HT1080 (cell line): ENCODE results near the gene MCF2. TPM values are rescaled to one million over a fixed set of nuclear protein-coding genes. Genes with fewer than 3 reads are reported as not detected.

ENCODE experiments used
- DNase-seq: peaks from one replicate; pipeline ENCODE4 v3.0.0-alpha.2; 2015; ENCODE audit warnings: low read depth
- small RNA-seq: library from RNA; depleted of rRNA; stranded (forward); fragments of <200 nt; gene quantifications from one replicate; pipeline ENCODE3, GENCODE V24; 2014
- total RNA-seq: library from RNA; depleted of rRNA; stranded (reverse); fragments of >200 nt; shearing (Covaris generic); gene quantifications from 2 replicates; pipeline ENCODE4 v1.2.3, GENCODE V29; 2014; rRNA removed

Gene MCF2
- total RNA-seq, 1 experiment from 2014 or later, result 0.26 TPM

DNA sequence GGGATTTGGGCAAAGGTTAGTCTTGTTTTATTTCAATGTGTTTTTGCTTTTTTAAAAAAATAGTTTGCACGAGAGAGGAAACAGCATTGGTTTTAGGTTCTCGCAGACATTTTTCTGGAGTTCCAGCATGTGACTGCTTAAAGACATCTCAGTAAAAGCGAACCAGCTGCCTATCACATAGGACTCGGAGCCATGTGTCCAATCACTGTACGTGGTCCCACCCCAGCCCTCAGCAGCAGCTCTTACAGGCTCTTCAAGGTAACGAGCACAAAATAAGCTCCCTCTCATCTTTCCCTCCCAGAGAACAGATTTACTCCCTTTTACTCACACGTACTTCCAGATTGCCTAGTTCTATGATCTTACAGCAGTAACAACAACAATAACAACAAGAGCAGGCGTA, 68.7 kb downstream of the MCF2 start:
- no peak for DNase-seq

DNA sequence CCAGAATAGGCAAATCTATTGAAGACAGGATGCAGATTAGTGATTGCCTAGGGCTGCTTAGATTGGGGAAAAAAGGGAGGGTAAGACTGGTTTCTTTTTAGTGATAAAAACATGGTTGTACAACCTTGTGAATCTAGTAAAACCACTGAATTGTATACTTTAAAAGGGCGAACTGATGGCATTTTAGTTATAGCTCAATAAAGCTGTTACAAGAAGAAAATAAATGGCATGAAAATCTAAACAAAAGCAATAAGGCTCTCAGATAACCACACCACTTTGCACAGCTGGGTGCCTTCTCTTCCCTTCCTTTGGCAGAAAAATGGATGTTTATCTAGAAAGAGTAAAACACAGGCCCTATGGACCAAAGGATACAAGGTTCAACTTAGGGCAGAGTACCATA, 107.9 kb downstream of the MCF2 start:
- no peak for DNase-seq

DNA sequence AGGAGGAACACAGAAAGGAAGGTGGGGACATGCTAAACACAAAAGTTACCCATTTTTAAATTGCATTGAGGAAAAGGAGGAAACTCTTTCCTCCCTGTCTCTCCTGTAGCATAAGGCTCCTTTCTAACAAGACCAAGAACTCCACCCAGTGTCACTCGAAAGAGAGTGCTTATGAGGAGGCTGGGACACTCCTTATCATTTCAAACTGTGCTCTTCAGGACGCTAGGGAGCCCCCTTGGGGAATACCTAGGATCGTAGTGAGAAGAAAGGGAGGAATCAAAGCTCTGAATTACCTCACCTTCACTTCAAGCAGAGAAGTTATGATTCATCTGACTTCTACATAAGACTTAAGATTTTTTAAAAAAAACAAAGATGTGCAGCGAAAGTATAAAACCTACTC, 111.9 kb downstream of the MCF2 start:
- no peak for DNase-seq

DNA sequence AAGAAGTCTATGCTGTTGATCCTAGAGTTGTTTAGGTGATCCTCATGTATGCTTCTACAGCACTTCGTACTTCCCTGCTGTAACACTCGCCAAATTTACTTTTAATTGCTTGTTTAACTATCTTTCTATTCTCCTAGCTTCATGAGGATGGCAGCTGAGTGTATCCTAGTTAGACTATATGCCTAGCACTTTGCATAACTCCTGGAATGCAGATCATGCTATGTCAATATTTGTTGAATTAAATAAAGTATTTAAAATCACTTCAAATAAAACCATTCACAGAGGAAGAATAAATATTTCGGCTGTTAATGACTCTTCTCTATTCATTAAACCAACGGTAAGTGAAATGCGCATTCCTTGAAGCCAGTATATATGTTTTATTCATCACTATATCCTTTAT, 122.4 kb downstream of the MCF2 start:
- DNase-seq, result no peak

DNA sequence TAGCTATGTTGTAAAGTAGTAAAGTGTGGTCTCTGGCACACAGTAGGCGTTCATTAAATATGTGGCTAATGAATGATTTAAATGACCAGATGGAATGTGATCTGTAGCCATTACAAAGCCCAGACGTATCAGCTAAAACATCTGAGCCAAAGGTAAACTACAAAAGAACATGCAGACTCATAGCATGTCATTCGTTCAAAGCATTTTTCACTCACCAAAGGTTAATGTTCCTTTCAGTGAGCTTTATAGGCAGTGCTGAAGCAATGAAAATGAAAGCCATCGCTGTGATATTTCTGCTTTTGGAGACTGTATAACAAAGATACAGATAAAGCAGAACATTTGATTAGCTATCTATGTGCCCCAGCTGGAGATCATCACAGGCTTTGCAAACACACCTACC, 126.9 kb downstream of the MCF2 start:
- no peak for DNase-seq

DNA sequence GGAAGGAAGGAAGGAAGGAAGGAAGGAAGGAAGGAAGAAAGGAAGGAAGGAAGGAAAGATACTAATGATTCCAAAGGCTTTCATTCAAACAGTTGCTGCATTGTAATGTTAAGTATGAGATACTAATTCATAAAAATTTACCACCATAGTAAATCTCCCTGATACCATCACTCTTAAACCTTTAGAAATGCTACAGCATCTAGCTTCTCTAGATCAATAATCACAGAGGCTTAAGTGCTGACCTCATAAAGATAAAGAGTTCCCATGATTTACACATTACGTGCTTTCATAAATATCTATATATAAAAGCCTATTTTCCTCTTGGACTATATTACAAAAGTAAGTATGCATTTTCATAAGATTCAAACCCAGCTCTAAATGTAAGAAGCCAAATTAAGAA, 141.0 kb downstream of the MCF2 start:
- DNase-seq, result no peak

DNA sequence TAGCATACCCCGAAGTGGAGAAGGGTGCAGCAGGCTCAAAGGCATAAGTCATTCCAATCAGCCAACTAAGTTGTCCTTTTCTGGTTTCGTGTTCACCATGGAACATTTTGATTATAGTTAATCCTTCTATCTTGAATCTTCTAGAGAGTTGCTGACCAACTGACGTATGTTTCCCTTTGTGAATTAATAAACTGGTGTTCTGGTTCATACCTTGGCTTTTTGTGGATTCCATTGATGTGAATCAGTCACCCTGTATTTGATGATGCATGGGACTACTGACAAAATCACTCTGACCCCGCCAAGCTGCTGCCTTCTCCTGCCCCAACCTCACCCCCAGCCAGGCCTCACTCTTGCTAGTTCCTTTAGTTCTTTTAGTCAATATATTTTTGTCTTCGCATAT, 144.7 kb downstream of the MCF2 start:
- peak; percentile 3 for DNase-seq

DNA sequence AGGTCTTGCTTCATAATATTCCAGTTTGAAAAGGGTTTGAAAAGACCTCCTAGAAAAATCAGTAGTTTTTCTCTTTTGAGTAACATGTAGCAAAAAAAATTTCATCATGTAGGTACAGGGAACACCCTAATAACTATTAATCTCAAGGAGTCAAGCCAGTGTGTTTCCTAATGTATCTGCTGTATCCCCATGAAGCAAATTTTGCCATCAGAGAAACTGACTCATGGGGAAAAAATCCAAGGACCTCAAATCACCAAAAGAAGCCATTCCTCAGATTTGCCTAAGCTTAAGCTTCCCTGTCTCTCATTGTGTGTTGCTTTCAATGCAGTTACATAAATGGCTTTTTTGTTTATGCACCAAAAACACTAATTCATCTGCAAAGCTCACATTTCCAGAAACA, 147.7 kb downstream of the MCF2 start:
- peak; percentile 14 for DNase-seq

DNA sequence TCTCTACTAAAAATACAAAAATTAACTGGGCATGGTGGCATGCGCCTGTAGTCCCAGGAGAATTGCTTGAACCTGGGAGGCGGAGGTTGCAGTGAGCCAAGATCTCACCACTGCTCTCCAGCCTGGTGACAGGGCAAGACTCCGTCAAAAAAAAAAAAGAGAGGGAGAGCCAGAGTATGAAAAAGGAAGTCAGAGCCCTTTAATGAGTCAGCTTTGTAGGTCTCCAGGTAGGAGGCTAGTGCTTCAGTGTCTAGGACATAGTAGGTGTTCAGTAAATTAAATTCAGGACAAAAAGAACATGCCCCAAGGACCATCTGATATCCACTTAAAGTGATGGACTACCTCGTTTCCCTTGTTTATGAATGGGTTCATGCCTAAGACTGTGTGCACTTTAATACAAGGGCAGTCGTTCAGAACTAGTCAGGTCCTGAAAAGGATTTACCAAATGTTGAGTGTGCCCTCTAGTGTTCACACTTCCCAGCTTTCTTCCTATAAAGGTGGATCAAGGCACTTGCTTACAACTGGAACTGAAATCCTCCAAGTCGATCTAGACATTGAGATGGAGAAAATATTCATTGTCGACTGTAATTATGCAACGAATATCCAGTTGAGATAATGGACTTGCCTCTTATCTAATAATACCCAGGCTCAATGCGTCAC, 148.5 kb downstream of the MCF2 start:
- peak; percentile 39 for DNase-seq

DNA sequence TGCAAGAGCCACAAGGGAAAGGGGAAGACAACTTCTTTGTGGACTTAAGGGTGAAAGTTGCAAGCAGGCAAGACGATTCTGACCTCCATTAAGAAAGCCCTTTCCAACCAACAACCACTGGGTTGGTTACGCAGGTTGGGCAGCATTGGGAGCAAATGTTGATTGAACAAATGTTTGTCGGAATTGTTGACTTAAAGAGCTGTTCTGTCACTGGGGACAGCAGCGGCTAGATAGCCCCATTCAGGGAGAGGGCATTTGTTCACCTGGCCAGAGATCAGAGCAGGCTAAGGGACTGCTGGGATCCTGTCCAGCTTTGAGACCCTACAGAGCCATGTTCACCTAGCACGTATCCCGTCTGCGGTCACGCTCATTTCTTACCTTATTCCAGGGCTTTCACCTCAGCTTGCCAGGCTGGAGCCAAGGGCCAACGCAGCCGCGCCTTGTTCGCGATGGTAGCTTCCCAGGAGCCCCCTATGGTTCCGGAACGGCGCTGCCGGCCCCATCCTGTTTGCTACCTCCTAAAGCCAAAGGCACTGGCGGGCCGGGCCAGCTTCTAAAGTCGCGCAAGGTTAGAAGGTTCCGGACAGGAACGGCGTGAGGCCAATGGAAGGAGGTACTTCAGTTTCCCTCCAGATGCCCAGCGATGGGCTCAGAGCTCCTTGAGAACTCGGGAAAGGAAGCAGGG, 152.8 kb downstream of the MCF2 start:
- no peak for DNase-seq

DNA sequence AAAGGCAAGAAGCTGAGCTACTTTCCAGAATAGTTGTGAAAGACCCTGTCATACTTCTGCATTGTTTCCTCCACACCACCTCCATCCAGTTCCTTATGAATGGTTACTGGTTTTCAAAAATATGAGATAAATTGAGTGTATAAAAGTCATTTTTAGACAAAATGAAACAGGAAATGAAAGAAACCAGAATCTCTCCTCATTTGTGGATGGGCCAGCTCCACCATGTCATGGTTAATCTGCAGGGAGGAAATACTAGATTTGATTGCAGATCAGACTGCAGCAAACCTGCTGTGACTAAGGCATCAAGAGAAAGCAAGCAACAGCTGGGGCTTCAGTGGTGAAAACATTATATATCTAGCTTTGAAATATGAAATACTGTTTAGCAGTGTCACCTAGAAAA, 153.6 kb downstream of the MCF2 start:
- DNase-seq, result no peak

DNA sequence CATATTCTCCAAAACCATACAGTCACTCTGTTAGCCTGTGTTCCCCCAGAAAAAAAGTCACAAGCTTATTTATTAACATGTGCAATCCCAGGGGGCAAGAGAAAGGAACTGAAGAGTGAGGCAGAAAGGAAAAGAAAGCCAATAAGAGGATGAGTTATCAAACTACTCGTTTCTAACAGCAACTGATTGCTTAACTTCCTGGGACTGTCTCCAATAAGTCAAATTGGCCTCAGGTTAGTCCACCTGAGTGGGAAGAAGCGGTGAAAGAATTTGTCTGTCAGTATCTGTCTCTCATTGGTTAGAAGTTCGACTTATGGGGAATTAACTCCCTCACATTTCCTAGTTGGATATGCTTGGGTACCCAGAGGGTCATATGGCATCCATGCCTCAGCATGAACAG, 163.4 kb downstream of the MCF2 start:
- no peak for DNase-seq

DNA sequence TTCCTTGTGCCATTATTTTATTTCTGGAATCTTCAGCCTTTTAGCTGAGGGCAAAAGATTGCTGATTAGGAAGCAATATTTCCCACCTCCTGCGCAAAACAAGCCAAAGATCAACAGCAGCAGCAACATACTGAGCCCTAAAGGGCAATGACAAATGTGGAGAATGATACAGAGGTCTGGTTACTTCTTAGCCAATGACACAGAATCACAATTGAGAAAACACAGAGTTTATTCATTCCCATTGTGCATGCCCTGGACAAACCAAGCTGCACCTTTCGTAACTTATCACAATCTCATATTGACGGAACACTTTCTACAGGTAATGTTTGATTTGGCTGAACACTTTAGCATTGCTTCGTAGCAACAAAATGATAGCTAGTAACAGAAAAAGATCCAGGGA, 164.0 kb downstream of the MCF2 start:
- no peak for DNase-seq

DNA sequence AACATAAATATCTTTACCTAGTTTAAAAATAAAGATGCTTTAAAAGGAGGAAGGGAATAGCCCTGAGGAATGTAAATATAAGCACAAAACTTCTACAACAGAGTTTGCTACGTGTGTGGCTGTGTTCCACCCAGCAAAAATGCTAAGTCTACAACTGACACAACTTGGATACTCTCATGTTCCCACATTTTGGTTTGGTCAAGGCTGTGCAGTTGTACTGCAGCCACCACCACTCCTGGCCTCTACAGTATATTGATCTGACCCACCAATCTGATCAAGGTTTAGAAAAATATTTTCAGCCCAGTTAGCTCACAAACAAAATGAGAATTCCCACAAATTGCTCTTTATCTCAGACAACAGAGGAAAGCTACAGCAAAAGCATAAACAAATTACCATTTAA, 165.3 kb downstream of the MCF2 start:
- no peak for DNase-seq

DNA sequence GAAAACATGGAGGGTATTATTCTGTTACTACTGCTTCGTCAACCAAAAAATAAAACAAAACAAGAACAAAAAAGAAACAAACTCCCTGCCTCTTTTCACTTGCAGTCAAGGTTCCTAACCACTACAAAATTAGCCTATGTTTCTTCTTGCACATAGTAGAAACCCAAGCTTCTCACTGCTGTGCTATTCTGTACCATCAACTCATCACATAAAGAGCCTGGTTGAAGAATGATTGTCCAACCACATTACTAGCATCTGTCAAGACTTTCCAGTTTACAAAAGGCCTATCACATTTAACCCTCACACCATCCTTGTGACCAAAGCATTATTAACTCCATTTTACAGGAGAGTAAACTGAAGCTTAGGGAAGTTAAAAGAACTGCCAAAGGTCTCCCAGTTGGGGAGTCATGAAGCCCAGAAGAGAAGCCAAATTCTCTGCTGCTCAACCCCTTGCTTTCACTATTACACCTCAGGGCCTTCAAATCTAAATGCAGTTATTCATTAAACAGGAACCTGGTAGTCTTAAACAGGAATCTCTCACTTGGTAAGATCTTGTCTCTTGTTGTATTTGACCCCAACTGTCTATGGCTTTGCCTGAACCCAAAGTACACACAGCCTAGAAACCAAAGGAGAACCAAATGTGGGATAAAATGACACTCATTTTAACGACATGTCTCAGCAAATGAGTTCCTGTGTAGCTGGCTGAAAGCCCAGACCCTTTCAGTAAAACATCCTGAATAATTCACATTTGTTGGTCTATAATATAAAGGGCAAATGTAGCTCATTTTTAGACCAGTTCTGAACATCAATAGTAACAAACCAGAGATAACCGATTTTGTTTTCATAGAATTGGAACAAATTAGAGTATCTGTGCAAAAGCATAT, 168.8 kb downstream of the MCF2 start:
- DNase-seq, result no peak

DNA sequence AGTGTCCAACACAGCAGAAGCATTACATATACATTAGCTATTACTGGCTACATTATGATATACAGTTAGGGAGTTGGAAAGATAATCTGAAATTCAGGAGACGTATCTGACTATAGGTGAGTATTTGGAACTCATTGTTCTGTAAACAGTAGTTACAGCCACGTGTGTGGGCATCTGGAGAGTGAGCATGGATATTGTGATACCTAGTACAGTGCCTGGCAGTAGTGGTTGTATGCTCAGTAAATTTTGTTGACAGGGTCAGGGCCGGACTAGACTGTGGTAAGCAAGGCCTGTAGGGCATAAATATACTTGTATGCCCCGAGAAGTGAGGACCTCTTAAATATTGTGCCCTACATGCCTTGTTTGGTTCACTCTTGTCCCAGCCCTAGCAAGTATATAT, 174.5 kb downstream of the MCF2 start:
- DNase-seq, result no peak

DNA sequence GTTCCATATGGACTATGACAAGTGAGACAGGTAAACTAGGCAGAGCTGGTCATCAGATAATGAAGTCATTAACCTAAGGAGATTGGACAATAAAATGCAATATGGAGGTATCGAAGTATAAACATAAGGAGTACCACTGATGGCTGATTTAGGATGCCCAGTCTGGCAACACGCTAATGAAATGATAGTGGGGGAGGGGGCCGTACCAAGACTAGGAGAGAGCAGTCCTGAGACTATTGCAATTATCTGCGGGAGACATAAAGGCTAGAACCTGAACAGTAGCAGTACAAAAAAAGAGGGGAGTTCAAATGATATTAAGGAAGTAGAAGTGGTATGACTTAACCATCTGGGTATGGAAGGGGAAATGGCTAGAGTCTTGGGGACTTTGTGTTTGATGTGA, 175.1 kb downstream of the MCF2 start:
- no peak for DNase-seq

Small RNA genes lying within 50 kb of the gene (small RNA-seq; reads per million reads assigned to genes)
- not detected for gene RF01210

Other genes starting within 250 kb of the MCF2 start
- gene F9, start 177.4 kb downstream of the MCF2 start, total RNA-seq, result not detected in 2 replicates
- gene ATP11C, start 224.9 kb upstream of the MCF2 start, total RNA-seq, result 20.9 and 27.0 TPM in 2 replicates